Sigmoid colon (tissue), 4 donors: ENCODE measurements around the gene JAZF1.

Source experiments
- EP300 ChIP-seq, 4 donors: sonication (generic); formaldehyde crosslinking; IDR thresholded peaks; one replicate each; pipeline ENCODE4 v1.6.1; 2017; ENCODE audit warnings: antibody characterized with exemption in 4 of 4
- POLR2A ChIP-seq, 2 donors: fragments of 450-650 bp; IDR thresholded peaks; one replicate each; pipeline ENCODE4 v1.6.1; 2016; ENCODE audit warnings: antibody characterized with exemption in 2 of 2, mild to moderate bottlenecking in 2 of 2, moderate library complexity in 2 of 2
- TF ChIP-seq, protein P1 (sequence below), 4 experiments: fragments of 450-650 bp in 3 of 4; fragments of 200-600 bp in 1 of 4; IDR thresholded peaks; one replicate each; pipeline ENCODE4 v1.5.1; 2016 to 2019; ENCODE audit warnings: antibody characterized with exemption in 4 of 4, mild to moderate bottlenecking in 3 of 4, moderate library complexity in 2 of 4

DNA sequence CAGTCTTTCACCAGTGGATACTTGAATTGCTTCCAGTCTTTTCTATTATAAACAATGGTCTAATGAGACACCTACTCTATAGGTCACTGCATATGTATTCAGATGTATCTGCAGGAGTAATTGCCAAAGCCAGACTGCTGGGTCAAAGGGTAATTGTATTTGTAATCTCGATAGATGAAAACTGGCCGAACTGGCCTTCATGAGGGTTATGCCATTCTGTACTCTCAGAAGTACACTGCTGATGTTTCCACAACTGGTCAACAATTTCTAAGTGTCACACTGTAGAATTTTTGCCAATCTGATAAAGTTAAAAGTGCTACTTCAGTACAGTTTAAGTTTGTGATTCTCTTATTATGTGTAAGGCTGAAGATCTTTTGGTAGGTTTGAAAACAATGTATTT, 64.6 kb downstream of the JAZF1 start:
- TF ChIP-seq, protein P1, sequence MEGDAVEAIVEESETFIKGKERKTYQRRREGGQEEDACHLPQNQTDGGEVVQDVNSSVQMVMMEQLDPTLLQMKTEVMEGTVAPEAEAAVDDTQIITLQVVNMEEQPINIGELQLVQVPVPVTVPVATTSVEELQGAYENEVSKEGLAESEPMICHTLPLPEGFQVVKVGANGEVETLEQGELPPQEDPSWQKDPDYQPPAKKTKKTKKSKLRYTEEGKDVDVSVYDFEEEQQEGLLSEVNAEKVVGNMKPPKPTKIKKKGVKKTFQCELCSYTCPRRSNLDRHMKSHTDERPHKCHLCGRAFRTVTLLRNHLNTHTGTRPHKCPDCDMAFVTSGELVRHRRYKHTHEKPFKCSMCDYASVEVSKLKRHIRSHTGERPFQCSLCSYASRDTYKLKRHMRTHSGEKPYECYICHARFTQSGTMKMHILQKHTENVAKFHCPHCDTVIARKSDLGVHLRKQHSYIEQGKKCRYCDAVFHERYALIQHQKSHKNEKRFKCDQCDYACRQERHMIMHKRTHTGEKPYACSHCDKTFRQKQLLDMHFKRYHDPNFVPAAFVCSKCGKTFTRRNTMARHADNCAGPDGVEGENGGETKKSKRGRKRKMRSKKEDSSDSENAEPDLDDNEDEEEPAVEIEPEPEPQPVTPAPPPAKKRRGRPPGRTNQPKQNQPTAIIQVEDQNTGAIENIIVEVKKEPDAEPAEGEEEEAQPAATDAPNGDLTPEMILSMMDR (IDR thresholded peaks at IDR 0.05): no peak
- no peak for TF ChIP-seq POLR2A (IDR thresholded peaks at IDR 0.05)
- TF ChIP-seq EP300 (IDR thresholded peaks at IDR 0.05): no peak
